Measurements from ENCODE around the gene CDH12. TPM values are rescaled to one million over a fixed set of nuclear protein-coding genes. Genes with fewer than 3 reads are reported as not detected.

Gene CDH12
- total RNA-seq, 1 experiment from 2014 or later, result not detected

GRCh38 chr5:22058620-22059019 lies 794.5 kb downstream of the CDH12 start:
- ATAC-seq, result no peak
- H4K20me1 ChIP-seq (ENCODE audit: insufficient read depth), result no peaks in the 10 kb centered on the region
- DNase-seq (ENCODE audit: low read depth, low spot score), result no peak
- no peaks in the 10 kb centered on the region for H3K4me1 ChIP-seq (ENCODE audit: control insufficient read depth in 1 of 2, insufficient read depth in 2 of 2, low read length in 2 of 2)
- H3K9me2 ChIP-seq (ENCODE audit: insufficient read depth), result no peaks in the 10 kb centered on the region
- no TSS peak for BruUV-seq (replicated peaks)
- no peak overlapping the region for H3K4me3 ChIP-seq (replicated peaks in 1 of 2; ENCODE audit: low read depth in 1 of 2, low read length in 2 of 2)
- no peaks in the 10 kb centered on the region for H3K79me2 ChIP-seq (ENCODE audit: insufficient read depth, low read length)
- H3K4me2 ChIP-seq (ENCODE audit: low read length), result no peak overlapping the region
- POLR2A ChIA-PET, result no interaction called here
- CTCF ChIA-PET, result no interaction called here
- H3K27me3 ChIP-seq (ENCODE audit: insufficient read depth, low read length), result no peaks in the 10 kb centered on the region
- H3K9ac ChIP-seq (ENCODE audit: low read length), result no peak overlapping the region
- H2AFZ ChIP-seq (ENCODE audit: low read depth, low read length, poor library complexity, severe bottlenecking), result no peak overlapping the region
- intact Hi-C loops (cut with micrococcal nuclease), result no loop called here
- H3K27ac ChIP-seq (ENCODE audit: low read depth, low read length), result no peak overlapping the region
- H3K9me3 ChIP-seq (ENCODE audit: control insufficient read depth in 1 of 2, insufficient read depth in 1 of 2, low read depth in 1 of 2, low read length in 2 of 2), result peaks cover 13 to 20% of the 10 kb centered on the region in 2 experiments; a peak in 3 of 4 replicates
- RAD21 ChIA-PET (ENCODE audit: low non-redundant PET in 1 of 2, low total read pairs in 2 of 2, uncharacterized antibody in 2 of 2, unreplicated experiment in 2 of 2), result no interaction called here
- no peaks in the 10 kb centered on the region for H3K36me3 ChIP-seq (ENCODE audit: control insufficient read depth in 1 of 2, insufficient read depth in 2 of 2, low read length in 2 of 2)
- TF ChIP-seq, protein P1, sequence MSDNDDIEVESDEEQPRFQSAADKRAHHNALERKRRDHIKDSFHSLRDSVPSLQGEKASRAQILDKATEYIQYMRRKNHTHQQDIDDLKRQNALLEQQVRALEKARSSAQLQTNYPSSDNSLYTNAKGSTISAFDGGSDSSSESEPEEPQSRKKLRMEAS (IDR thresholded peaks at IDR 0.05), result no peak
- TF ChIP-seq POLR2A (IDR thresholded peaks at IDR 0.05; ENCODE audit: borderline replicate concordance, extremely low read depth, insufficient read depth, insufficient read length) (no peak), RAD21 (IDR thresholded peaks at IDR 0.05; ENCODE audit: low read depth) (no peak), JUND (IDR thresholded peaks at IDR 0.05) (no peak), ZNF274 (IDR thresholded peaks at IDR 0.05; ENCODE audit: low read depth, low read length) (no peak), ZBTB33 (IDR thresholded peaks at IDR 0.05; ENCODE audit: extremely low read depth, insufficient replicate concordance, low read length) (no peak), REST (IDR thresholded peaks at IDR 0.05; ENCODE audit: low read depth) (no peak), YY1 (IDR thresholded peaks at IDR 0.05; ENCODE audit: extremely low read depth, insufficient replicate concordance, low read depth, low read length) (no peak), SIN3A (IDR thresholded peaks at IDR 0.05; ENCODE audit: low read depth) (no peak), POLR2AphosphoS5 (IDR thresholded peaks at IDR 0.05; ENCODE audit: low read depth, low read length) (no peak), EGR1 (IDR thresholded peaks at IDR 0.05; ENCODE audit: low read depth) (no peak), SP1 (IDR thresholded peaks at IDR 0.05; ENCODE audit: low read depth) (no peak), CBX3 (IDR thresholded peaks at IDR 0.05; ENCODE audit: low read depth) (no peak), CTCF (IDR thresholded peaks at IDR 0.05 in 2 of 3, conservative IDR thresholded peaks at IDR 0.05 in 1 of 3; ENCODE audit: borderline replicate concordance in 1 of 3, insufficient read depth in 1 of 3, low read depth in 2 of 3, low read length in 2 of 3) (no peak), ZFX (IDR thresholded peaks at IDR 0.05) (no peak)
